GM19193 (cell line): Measurements from ENCODE around the gene SYVN1.

ENCODE experiments used
- POLR2A ChIP-seq: IDR thresholded peaks from 4 replicates; pipeline ENCODE4 v1.6.1; 2011; ENCODE audit not compliant: insufficient read depth, insufficient read length; ENCODE audit errors: extremely low read depth

The SYVN1 gene

DNA sequence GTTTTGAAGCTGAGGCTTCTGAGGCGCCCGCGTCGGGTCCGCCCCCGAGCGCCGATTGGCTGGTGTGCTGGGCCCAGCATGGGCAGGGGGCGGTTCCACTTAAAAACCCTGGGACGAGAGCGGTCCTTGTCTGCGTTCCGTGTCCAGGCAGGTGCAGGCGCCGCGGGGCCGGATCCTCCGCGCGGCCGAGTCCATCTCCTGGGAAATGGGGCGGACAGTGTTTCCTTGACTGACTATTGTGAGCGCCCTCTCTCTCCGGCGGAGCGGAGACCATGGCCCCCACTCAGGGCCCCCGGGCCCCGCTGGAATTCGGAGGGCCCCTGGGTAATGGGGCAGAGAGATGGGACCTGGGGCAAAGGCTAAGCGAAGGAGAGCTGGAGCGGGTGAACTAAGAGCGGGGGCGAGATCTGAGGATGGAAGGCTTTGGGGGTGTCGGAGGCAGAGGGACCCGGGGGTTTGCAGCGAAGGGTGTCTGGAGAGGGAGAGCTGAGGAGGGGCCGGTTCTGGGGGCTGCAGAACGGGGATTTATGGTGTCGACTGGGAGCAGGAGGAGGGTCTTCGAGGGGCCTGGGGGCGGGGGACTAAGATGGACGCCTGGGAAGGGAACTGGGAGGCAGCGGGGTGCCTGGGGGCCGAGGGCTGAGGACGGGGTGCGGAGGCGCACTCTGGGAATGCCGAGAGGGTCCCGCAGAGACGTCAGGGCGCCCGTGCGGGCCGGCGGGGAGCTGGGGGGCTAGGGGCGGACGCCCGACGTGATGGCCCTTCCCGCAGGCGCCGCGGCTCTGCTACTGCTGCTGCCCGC lies 22.4 kb downstream of the SYVN1 start, which contains the start of gene TM7SF2:
TSS of gene TM7SF2 (plus strand) at position 129 of the 802 bp plus-strand sequence. CDS start at position 273, 144 bp downstream.
- peak; percentile 97 for TF ChIP-seq POLR2A

GRCh38 chr11:65111159-65111743 lies 23.1 kb downstream of the SYVN1 start:
- TF ChIP-seq POLR2A, result no peak

DNA sequence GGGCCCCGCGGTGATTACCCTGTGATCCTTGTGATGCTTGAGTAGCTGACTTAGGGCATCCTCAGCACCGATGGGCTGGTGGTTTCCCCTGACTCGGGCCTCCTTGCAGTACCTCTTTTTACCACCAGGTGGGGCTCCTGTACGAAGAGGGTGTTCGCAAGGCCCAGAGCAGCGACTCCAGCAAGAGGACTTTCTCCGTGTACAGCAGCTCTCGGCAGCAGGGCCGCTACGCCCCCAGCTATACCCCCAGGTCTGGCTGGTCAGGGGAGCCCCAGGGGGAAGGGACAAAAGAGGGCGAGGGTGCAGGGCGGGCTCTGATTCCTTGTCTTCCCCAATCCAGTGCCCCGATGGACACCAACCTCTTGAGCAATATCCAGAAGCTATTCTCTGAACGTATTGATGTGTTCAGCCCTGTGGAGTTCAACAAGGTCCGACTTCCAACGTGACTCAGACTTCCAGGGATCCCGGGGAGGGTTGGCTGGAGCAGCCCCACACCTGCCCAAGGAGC lies 23.9 kb downstream of the SYVN1 start:
- TF ChIP-seq POLR2A, result no peak

- no peak for TF ChIP-seq POLR2A
These were observed 24.8 kb downstream of the SYVN1 start for GRCh38 chr11:65109231-65110198.

DNA sequence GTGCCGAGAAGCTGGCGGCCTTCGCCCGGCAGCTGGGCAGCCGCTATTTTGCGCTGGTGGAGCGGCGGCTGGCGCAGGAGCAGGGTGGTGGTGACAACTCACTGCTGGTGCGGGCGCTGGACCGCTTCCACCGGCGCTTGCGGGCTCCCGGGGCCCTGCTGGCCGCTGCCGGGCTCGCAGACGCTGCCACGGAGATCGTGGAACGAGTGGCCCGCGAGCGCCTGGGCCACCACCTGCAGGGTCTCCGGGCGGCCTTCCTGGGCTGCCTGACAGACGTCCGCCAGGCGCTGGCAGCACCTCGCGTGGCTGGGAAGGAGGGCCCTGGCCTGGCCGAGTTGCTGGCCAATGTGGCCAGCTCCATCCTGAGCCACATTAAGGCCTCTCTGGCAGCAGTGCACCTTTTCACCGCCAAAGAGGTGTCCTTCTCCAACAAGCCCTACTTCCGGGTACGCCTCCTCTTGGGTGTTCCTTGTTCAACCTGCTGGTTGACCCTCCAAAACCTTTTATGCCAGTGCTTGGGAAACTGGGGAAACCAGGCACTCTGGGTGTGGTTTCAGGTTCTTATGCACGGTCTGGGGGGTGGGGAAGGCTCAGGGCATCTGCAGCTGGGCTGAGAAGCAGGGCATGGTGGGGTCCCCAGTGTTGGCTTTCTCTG lies 25.7 kb downstream of the SYVN1 start:
- no peak for TF ChIP-seq POLR2A

DNA sequence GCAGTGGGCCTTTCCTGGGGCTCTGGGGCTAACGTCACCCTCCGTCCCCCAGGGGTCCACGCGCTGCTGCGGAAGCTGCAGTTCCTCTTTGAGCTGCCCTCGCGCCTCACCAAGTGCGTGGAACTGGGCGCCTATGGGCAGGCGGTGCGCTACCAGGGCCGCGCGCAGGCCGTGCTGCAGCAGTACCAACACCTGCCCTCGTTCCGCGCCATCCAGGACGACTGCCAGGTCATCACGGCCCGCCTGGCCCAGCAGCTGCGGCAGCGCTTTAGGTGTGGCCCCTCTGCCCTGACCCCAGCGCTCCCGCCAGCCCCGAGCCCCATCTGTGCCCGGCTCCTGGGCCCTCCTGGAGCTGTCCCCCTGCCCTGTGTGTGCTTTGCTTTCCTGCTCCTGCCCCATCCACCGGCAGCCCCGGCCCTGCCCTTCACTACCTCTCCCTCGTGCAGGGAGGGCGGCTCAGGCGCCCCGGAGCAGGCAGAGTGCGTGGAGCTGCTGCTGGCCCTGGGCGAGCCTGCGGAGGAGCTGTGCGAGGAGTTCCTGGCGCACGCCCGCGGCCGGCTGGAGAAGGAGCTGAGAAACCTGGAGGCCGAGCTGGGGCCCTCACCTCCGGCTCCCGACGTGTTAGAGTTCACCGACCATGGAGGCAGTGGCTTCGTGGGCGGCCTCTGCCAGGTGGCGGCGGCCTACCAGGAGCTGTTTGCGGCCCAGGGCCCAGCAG lies 26.4 kb downstream of the SYVN1 start:
- no peak for TF ChIP-seq POLR2A

- TF ChIP-seq POLR2A, result no peak
These were observed 27.2 kb downstream of the SYVN1 start for GRCh38 chr11:65107078-65107477.

GRCh38 chr11:65104628-65105027 lies 29.7 kb downstream of the SYVN1 start:
- TF ChIP-seq POLR2A, result no peak

DNA sequence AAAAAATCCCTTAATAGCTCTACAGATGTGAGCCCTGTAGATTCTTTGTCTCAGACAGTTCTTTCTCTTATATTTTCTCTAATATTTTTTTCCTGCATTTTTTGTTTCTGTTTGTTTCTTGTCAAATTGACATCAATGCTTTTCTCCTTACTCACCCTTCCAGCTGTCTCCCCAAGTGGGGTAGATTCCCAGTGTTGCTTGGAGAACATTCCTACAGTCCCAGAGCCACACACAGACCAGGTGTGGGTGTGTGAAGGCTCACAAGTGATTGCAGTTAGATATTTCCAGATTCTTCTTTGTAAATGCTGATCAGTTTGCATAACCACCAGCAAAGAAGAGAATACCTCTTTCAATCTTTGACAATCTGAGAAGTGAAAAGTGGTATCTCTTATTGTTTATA lies 30.8 kb downstream of the SYVN1 start:
- no peak for TF ChIP-seq POLR2A

DNA sequence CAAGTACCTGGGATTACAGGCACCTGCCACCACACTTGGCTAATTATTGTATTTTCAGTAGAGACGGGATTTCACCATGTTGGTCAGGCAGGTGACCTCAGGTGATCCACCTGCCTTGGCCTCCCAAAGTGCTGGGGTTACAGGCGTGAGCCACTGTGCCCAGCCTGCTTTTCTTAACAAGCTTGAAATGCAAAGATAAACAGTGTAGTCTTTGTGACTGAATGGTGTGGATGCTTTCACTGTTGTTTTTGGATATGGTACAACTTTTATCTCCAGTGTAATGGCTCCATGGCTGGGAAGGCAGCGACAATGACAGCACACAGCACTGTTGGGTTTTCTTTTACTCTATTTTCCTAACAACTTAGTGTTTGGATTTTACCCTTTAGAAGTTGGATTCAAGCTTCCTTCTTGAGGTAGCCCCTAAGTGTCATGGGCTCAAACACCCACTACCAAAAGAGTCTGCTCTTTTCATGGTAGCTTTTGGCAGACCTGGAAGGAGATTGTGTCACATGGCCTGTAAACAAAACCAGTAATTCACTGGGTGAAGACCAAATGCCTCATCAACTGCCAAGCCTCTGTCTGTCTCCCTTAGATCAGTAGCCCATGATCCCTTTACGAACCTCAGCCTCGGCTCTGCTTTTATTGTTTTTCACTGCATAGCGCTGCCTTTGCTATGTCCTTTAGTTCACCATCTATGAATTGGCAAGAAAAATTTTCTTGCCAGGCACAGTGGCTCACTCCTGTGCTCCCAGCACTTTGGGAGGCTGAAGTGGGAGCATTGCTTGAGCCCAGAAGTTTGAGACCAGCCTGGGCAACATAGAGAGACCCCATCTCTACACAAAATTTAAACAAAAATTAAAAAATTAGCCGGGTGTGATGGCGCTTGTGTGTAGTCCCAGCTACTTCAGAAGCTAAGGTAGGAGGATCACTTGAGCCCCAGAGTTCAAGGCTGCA lies 31.9 kb downstream of the SYVN1 start:
- TF ChIP-seq POLR2A, result no peak

GRCh38 chr11:65100674-65101350 lies 33.5 kb downstream of the SYVN1 start:
- TF ChIP-seq POLR2A, result no peak

DNA sequence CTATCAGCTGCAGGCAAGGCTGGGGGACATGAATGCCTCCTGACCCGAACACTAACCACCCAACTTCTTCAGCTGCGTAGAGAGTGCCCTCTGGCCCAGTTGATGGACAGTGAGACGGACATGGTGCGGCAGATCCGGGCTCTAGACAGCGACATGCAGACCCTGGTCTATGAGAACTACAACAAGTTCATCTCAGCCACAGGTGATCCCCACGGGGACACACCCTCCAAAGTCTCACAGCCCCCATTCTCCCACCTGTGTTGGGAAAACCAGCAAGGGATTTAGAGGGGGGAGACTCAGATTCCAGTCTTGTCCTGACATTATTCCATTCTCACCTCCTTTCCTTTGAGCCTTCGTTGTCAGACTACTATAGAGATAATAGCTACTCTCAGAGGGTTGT lies 37.4 kb downstream of the SYVN1 start:
- TF ChIP-seq POLR2A, result no peak
